Stomach (tissue), 9 donors: ENCODE results near the gene CARMIL1. TPM values are rescaled to one million over a fixed set of nuclear protein-coding genes. Genes with fewer than 3 reads are reported as not detected.

ENCODE experiments used
- DNase-seq, 2 donors: peaks; one replicate each; pipeline versions ENCODE4 v3.0.0 to v3.0.0-alpha.2; 2013 to 2019
- H3K27ac ChIP-seq, 5 donors: fragments of 200-600 bp in 4 of 5; sonication (generic) in 4 of 5; one replicate each; pipeline ENCODE4 v1.5.1; 2013 to 2019; ENCODE audit warnings: mild to moderate bottlenecking in 1 of 5, moderate library complexity in 1 of 5
- H3K27me3 ChIP-seq, 3 donors: fragments of 200-600 bp; sonication (generic); one replicate each; pipeline ENCODE4 v1.5.1; 2017 to 2019; ENCODE audit warnings: mixed run types in 1 of 3
- H3K36me3 ChIP-seq, 4 donors: fragments of 200-600 bp; sonication (generic); 1 replicate in 3 of 4; 2 replicates in 1 of 4; pipeline ENCODE4 v1.5.1; 2016 to 2019
- H3K4me1 ChIP-seq, 4 donors: fragments of 200-600 bp; sonication (generic); one replicate each; pipeline ENCODE4 v1.5.1; 2016 to 2019
- H3K4me3 ChIP-seq, 4 donors: fragments of 200-600 bp; sonication (generic) in 3 of 4; one replicate each; pipeline ENCODE4 v1.5.1; 2016 to 2019; ENCODE audit warnings: mild to moderate bottlenecking in 1 of 4
- H3K9me3 ChIP-seq, 4 donors: fragments of 200-600 bp; sonication (generic); one replicate each; pipeline ENCODE4 v1.5.1; 2016 to 2019
- EP300 ChIP-seq: sonication (generic); formaldehyde crosslinking; IDR thresholded peaks from one replicate; pipeline ENCODE4 v1.6.1; 2017; ENCODE audit warnings: antibody characterized with exemption
- POLR2A ChIP-seq, 4 donors: fragments of 450-650 bp; IDR thresholded peaks; one replicate each; pipeline ENCODE4 v1.6.1; 2016; ENCODE audit warnings: antibody characterized with exemption in 4 of 4, control low read depth in 2 of 4, mild to moderate bottlenecking in 1 of 4, moderate library complexity in 1 of 4
- POLR2AphosphoS5 ChIP-seq, 3 donors: sonication (generic); formaldehyde crosslinking; IDR thresholded peaks; one replicate each; pipeline ENCODE4 v1.6.1; 2016; ENCODE audit warnings: antibody characterized with exemption in 3 of 3
- WGBS, 5 donors: extraction: QIAGEN DNeasy Blood & Tissue Kit in 3 of 5; methylation state at CpG; one replicate each; pipeline versions ENCODE4 v1.1.5 to v1.1.7; 2013 to 2018; 5-methylcytosine and 5-hydroxymethylcytosine counted together
- intact Hi-C: fragments of 100-400 bp; cut with DNase I; formaldehyde crosslinking; loops from one replicate; pipeline ENCODE4 v1.15.1; 2023; ENCODE audit warnings: low total_unique reads
- polyA plus RNA-seq, 3 donors: library from polyadenylated mRNA; stranded (reverse); fragments of 200-250 nt; gene quantifications; one replicate each; pipeline ENCODE4 v1.2.3, GENCODE V29; 2013
- total RNA-seq, 5 donors: library from RNA; depleted of rRNA; stranded (reverse); fragments of >200 nt; gene quantifications; one replicate each; pipeline versions ENCODE4 v1.1.0 to v1.2.3, GENCODE V29; 2014 to 2016
- TF ChIP-seq, protein P1 (sequence below), 7 experiments: fragments of 450-650 bp in 4 of 7; fragments of 200-600 bp in 3 of 7; sonication (generic) in 3 of 7; IDR thresholded peaks; one replicate each; pipeline ENCODE4 v1.5.1; 2016 to 2019; ENCODE audit warnings: antibody characterized with exemption in 7 of 7, control low read depth in 2 of 7, mild to moderate bottlenecking in 1 of 7
- donor health status: healthy with polysubstance abuse.
- donor health status: Bipolar disorder and iron deficiency.
- donor health status: healthy.

CARMIL1 gene
- total and polyA plus RNA-seq, 8 donors, result 10.5 to 42.7 (median 14.9) TPM

DNA sequence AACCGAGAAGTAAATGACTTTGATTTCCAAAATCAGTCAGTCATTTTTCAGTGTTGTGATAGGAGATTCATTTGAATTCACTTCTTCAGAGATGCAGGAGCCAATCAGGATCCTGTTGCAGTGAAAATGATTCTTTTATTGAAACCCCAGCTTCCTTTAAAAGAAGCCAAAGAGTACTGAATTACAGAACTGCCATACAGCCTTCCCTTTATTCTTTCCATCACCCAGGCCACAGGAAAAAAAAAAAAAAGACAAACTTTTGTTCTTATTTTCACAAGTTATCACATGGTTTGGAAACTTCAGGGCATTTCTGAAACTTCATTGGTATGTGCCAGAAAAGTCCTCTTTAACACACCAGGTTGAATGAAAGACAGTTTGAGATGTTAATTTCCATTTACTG is 1.8 kb upstream of the CARMIL1 start:
- no peak overlapping the region for H3K4me3 ChIP-seq
- intact Hi-C loops, result no loop called here
- no peak for TF ChIP-seq POLR2A (IDR thresholded peaks at IDR 0.05)
- no peak for TF ChIP-seq EP300
- no peak for TF ChIP-seq POLR2AphosphoS5 (IDR thresholded peaks at IDR 0.05)
- TF ChIP-seq, protein P1, sequence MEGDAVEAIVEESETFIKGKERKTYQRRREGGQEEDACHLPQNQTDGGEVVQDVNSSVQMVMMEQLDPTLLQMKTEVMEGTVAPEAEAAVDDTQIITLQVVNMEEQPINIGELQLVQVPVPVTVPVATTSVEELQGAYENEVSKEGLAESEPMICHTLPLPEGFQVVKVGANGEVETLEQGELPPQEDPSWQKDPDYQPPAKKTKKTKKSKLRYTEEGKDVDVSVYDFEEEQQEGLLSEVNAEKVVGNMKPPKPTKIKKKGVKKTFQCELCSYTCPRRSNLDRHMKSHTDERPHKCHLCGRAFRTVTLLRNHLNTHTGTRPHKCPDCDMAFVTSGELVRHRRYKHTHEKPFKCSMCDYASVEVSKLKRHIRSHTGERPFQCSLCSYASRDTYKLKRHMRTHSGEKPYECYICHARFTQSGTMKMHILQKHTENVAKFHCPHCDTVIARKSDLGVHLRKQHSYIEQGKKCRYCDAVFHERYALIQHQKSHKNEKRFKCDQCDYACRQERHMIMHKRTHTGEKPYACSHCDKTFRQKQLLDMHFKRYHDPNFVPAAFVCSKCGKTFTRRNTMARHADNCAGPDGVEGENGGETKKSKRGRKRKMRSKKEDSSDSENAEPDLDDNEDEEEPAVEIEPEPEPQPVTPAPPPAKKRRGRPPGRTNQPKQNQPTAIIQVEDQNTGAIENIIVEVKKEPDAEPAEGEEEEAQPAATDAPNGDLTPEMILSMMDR (IDR thresholded peaks at IDR 0.05), result no peak
- peaks cover 8 to 52% (median 34%) of the 10 kb centered on the region in 4 donors for H3K4me1 ChIP-seq
- no peak for DNase-seq
- no peaks in the 10 kb centered on the region for H3K27me3 ChIP-seq
- H3K27ac ChIP-seq, result no peak overlapping the region
- no peaks in the 10 kb centered on the region for H3K36me3 ChIP-seq
- H3K9me3 ChIP-seq, result no peaks in the 10 kb centered on the region
- WGBS, 5 donors, result 67 to 92% (median 79%) methylated on average over 1 of the region's 1 CpG

DNA sequence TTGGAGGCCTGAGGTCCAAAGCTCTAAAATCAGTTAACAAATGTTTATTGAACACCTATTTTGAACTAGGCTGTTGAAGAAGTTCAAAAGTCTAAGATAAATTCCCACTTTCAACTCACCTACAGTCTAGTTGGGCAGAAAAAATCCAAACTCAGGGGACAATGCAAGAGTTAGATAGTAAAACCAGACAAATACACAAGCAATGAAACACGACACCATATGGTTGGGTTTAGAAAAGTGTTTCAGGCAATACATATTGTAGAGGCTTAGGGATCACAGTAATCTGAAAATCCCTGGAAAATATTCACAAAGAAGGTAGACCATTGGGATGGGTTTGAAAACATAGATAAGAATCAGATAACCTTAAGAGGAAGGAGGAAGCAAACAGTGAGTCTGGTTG is 1.3 kb upstream of the CARMIL1 start:
- H3K4me3 ChIP-seq, result peak overlapping the region in 1 of 4 donors; percentile 75
- DNase-seq, result no peak

DNA sequence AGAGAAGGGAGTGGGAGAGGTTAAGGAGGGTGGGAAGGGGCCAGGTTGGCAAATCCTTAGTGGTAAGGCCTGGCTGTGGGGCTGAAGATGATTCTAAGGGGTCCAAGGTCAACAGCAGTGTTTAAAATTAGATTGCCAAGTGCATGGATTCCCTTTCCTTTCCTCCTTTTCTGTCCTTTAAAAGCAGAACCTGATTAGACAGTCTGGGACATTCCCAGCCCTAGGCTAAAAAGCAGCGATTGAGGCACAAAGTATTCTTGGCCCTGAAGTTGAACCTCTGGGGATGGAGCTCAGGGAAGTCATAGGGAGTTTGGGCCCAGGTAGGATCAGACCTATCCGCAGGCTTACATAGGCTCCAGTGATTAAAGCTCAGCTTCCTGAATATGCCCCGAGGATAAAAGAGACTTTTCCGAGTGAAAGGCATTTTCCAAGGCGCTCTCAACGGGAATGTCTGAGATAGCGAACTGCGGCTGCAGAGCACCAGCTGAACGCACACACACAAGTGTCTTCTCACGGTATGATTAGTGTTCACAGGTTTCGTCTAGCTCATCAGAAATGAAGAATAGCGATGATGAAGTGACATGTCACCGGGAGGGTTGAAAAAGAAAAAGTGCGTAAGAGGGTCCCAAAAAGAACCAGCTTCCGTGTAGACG is 787 bp upstream of the CARMIL1 start:
- H3K4me3 ChIP-seq, result peak overlapping the region; percentile 59 to 80 (median 76)
- intact Hi-C loops, result no loop called here
- H3K27me3 ChIP-seq, result no peaks in the 10 kb centered on the region
- H3K27ac ChIP-seq, result peak overlapping the region; percentile 86 to 95 (median 87)
- no peaks in the 10 kb centered on the region for H3K9me3 ChIP-seq
- H3K4me1 ChIP-seq, result peaks cover 8 to 60% (median 34%) of the 10 kb centered on the region in 4 donors
- no peaks in the 10 kb centered on the region for H3K36me3 ChIP-seq
- no peak for DNase-seq
- 3 to 5% (median 3%) methylated on average over 16 of the region's 16 CpGs for WGBS, 5 donors
- TF ChIP-seq POLR2AphosphoS5 (IDR thresholded peaks at IDR 0.05), result no peak
- no peak for TF ChIP-seq POLR2A (IDR thresholded peaks at IDR 0.05)

More for the DNA sequence above, 1.3 kb upstream of the CARMIL1 start:
- 58 to 82% (median 68%) methylated on average over 1 of the region's 1 CpG for WGBS, 5 donors
- TF ChIP-seq, protein P1 (IDR thresholded peaks at IDR 0.05), result no peak
- TF ChIP-seq POLR2A (IDR thresholded peaks at IDR 0.05), result no peak
- no peak for TF ChIP-seq POLR2AphosphoS5 (IDR thresholded peaks at IDR 0.05)
- TF ChIP-seq EP300, result no peak
- H3K4me1 ChIP-seq, result peaks cover 8 to 57% (median 34%) of the 10 kb centered on the region in 4 donors
- no peaks in the 10 kb centered on the region for H3K9me3 ChIP-seq
- no peak overlapping the region for H3K27ac ChIP-seq
- intact Hi-C loops, result no loop called here
- H3K36me3 ChIP-seq, result no peaks in the 10 kb centered on the region
- no peaks in the 10 kb centered on the region for H3K27me3 ChIP-seq

DNA sequence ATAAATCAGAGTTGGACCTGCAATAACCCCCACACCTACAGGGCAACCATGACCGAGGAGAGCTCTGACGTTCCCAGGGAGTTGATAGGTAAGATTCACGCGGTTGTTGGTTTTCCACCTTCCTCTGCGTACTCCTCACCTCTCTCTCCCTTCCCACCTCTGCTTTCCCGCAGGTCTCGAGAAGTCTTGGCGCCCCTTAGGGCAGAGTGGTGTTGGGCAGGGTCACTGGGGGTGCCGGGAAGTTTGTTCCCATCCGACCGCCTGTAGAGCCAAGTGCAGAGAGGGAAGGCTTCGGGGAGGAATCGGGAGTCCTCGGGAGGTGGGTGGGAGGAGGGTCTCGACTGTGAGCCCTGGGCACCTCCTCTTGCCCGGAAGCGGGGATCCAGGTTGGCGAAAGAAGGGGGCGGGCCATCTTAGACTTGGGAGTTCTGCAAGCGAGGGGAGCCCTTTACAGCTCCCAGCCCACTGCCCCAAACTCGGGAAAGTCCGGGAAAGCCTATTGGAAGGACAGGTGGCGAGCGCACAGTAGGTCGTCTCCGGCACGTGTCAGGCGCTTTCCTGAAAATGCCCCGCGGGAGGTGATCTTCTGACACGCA is 672 bp downstream of the CARMIL1 start:
- 1 to 3% (median 1%) methylated on average over 29 to 31 of the region's 31 CpGs for WGBS, 5 donors

More for the DNA sequence above, 672 bp downstream of the CARMIL1 start:
- no peaks in the 10 kb centered on the region for H3K36me3 ChIP-seq
- no peaks in the 10 kb centered on the region for H3K9me3 ChIP-seq
- peaks cover 15 to 66% (median 39%) of the 10 kb centered on the region in 4 donors for H3K4me1 ChIP-seq
- peak overlapping the region; percentile 59 to 80 (median 76) for H3K4me3 ChIP-seq
- no peak for TF ChIP-seq POLR2AphosphoS5 (IDR thresholded peaks at IDR 0.05)
- no peak for TF ChIP-seq EP300
- no peak for TF ChIP-seq POLR2A (IDR thresholded peaks at IDR 0.05)
- TF ChIP-seq, protein P1 (IDR thresholded peaks at IDR 0.05), result no peak
- peak overlapping the region; percentile 86 to 95 (median 87) for H3K27ac ChIP-seq
- intact Hi-C loops, result no loop called here
- no peaks in the 10 kb centered on the region for H3K27me3 ChIP-seq
- peak in 1 of 2 donors; percentile 67 for DNase-seq
